HCT116 (cell line): Measurements from ENCODE around the gene MAPK8. TPM values are rescaled to one million over a fixed set of nuclear protein-coding genes. Genes with fewer than 3 reads are reported as not detected.

Experiments used
- ATAC-seq: fragments of 200-7000 bp; cut with Tn5 transposase; 2 replicates; pipeline ENCODE4 v1.9.1; 2020; ENCODE audit warnings: mild to moderate bottlenecking, moderate library complexity
- BruUV-seq: library from RNA; stranded (reverse); fragments of 400-500 nt; replicated peaks from 2 replicates; lab custom pipeline; 2021; lab: Mats Ljungman, UMichigan
- CTCF ChIA-PET: fragments of 300-600 bp; sonication (Branson Sonifier 250); formaldehyde crosslinking; loops from one replicate; lab custom pipeline; 2021; ENCODE audit warnings: antibody characterized with exemption; lab: Charles Lee
- POLR2A ChIA-PET: fragments of 300-600, 350-600 bp; sonication (Branson Sonifier 250); formaldehyde crosslinking; loops from one replicate; lab custom pipeline; 2021; ENCODE audit warnings: antibody characterized with exemption; lab: Charles Lee
- RAD21 ChIA-PET, 2 experiments: fragments of 300-600 bp; sonication (Branson Sonifier 250); formaldehyde crosslinking; loops; one replicate each; lab custom pipeline; 2023; ENCODE audit warnings: low total read pairs in 2 of 2; ENCODE audit not compliant: uncharacterized antibody in 2 of 2, unreplicated experiment in 2 of 2, low non-redundant PET in 1 of 2; lab: Charles Lee
- DNase-seq: peaks from one replicate; pipeline ENCODE4 v3.0.0-alpha.2; 2010; ENCODE audit warnings: low read depth, low spot score
- H2AFZ ChIP-seq: fragments of 200-600 bp; shearing (Covaris generic), sonication (generic); 2 replicates; pipeline ENCODE4 v1.6.1; 2017; ENCODE audit warnings: low read depth, mixed run types, mixed read lengths, antibody characterized with exemption, low read length; ENCODE audit not compliant: poor library complexity, severe bottlenecking
- H3K27ac ChIP-seq: 2 replicates; pipeline ENCODE4 v1.5.1; 2012; ENCODE audit warnings: low read depth, low read length
- H3K27me3 ChIP-seq: fragments of 200-600 bp; sonication (generic); 2 replicates; pipeline ENCODE4 v1.6.1; 2016; ENCODE audit warnings: mixed run types, low read length, mixed read lengths; ENCODE audit not compliant: insufficient read depth
- H3K36me3 ChIP-seq, 2 experiments: fragments of 200-500 bp in 1 of 2; fragments of 200-600 bp in 1 of 2; sonication (Bioruptor generic) in 1 of 2; sonication (generic) in 1 of 2; 2 replicates each; pipeline versions ENCODE4 v1.5.1 to v1.6.1; 2014 to 2016; ENCODE audit warnings: low read length in 2 of 2, inconsistent platforms in 1 of 2, mixed read lengths in 1 of 2, mixed run types in 1 of 2; ENCODE audit not compliant: insufficient read depth in 2 of 2, control insufficient read depth in 1 of 2
- H3K4me1 ChIP-seq, 2 experiments: fragments of 200-600 bp in 1 of 2; sonication (generic) in 1 of 2; 2 replicates each; pipeline versions ENCODE4 v1.5.1 to v1.6.1; 2012 to 2017; ENCODE audit warnings: low read length in 2 of 2, inconsistent platforms in 1 of 2, mild to moderate bottlenecking in 1 of 2, mixed read lengths in 1 of 2, mixed run types in 1 of 2, moderate library complexity in 1 of 2; ENCODE audit not compliant: insufficient read depth in 2 of 2, control insufficient read depth in 1 of 2
- H3K4me2 ChIP-seq: fragments of 200-600 bp; sonication (generic); 2 replicates; pipeline ENCODE4 v1.6.1; 2017; ENCODE audit warnings: mixed run types, low read length, mixed read lengths
- H3K4me3 ChIP-seq, 2 experiments: fragments of 200-600 bp in 1 of 2; sonication (generic) in 1 of 2; replicated peaks in 1 of 2; 2 replicates each; pipeline ENCODE4 v1.5.1; 2011 to 2016; ENCODE audit warnings: low read length in 2 of 2, control low read depth in 1 of 2, low read depth in 1 of 2, mild to moderate bottlenecking in 1 of 2, mixed read lengths in 1 of 2, mixed run types in 1 of 2
- H3K79me2 ChIP-seq: fragments of 200-600 bp; sonication (generic); 2 replicates; pipeline ENCODE4 v1.6.1; 2017; ENCODE audit warnings: mild to moderate bottlenecking, mixed run types, low read length, moderate library complexity, mixed read lengths; ENCODE audit not compliant: insufficient read depth
- H3K9ac ChIP-seq: fragments of 200-600 bp; sonication (generic); 2 replicates; pipeline ENCODE4 v1.6.1; 2016; ENCODE audit warnings: low read length, mixed read lengths
- H3K9me2 ChIP-seq: fragments of 200-600 bp; sonication (generic), shearing (Covaris generic); 2 replicates; pipeline ENCODE4 v1.6.1; 2017; ENCODE audit warnings: mixed run types, mild to moderate bottlenecking, moderate library complexity; ENCODE audit not compliant: insufficient read depth
- H3K9me3 ChIP-seq, 2 experiments: fragments of 200-500 bp in 1 of 2; fragments of 200-600 bp in 1 of 2; sonication (Bioruptor generic) in 1 of 2; sonication (generic) in 1 of 2; 2 replicates each; pipeline ENCODE4 v1.6.1; 2014 to 2017; ENCODE audit warnings: low read length in 2 of 2, mixed read lengths in 2 of 2, inconsistent platforms in 1 of 2, low read depth in 1 of 2, mild to moderate bottlenecking in 1 of 2, mixed run types in 1 of 2, moderate library complexity in 1 of 2; ENCODE audit not compliant: control insufficient read depth in 1 of 2, insufficient read depth in 1 of 2
- H4K20me1 ChIP-seq: fragments of 200-600 bp; sonication (generic), shearing (Covaris generic); 2 replicates; pipeline ENCODE4 v1.6.1; 2017; ENCODE audit warnings: mixed run types, mild to moderate bottlenecking, moderate library complexity; ENCODE audit not compliant: insufficient read depth
- CBX3 ChIP-seq: IDR thresholded peaks from 2 replicates; pipeline ENCODE4 v1.6.1; 2012; ENCODE audit warnings: low read depth
- CEBPB ChIP-seq: IDR thresholded peaks from 2 replicates; pipeline ENCODE4 v1.6.1; 2012; ENCODE audit warnings: low read depth
- EGR1 ChIP-seq: IDR thresholded peaks from 2 replicates; pipeline ENCODE4 v1.6.1; 2012; ENCODE audit warnings: low read depth
- POLR2AphosphoS5 ChIP-seq: IDR thresholded peaks from 2 replicates; pipeline ENCODE4 v1.6.1; 2011; ENCODE audit warnings: mild to moderate bottlenecking, low read depth, low read length, moderate library complexity
- RAD21 ChIP-seq: IDR thresholded peaks from 2 replicates; pipeline ENCODE4 v1.6.1; 2012; ENCODE audit warnings: low read depth, mild to moderate bottlenecking
- SRF ChIP-seq: IDR thresholded peaks from 2 replicates; pipeline ENCODE4 v1.6.1; 2012; ENCODE audit warnings: low read depth
- TCF7L2 ChIP-seq: IDR thresholded peaks from 2 replicates; pipeline ENCODE4 v1.7.0; 2011; ENCODE audit warnings: borderline replicate concordance, inconsistent platforms; ENCODE audit not compliant: insufficient read depth, insufficient read length; ENCODE audit errors: extremely low read depth
- ZFX ChIP-seq: fragments of 450-650 bp; IDR thresholded peaks from 2 replicates; pipeline ENCODE4 v1.6.1; 2017
- intact Hi-C: fragments of 100-400 bp; cut with micrococcal nuclease; formaldehyde crosslinking; loops from 2 replicates; pipeline ENCODE4 v1.10.0; 2022
- total RNA-seq: library from RNA; stranded (reverse); gene quantifications from one replicate; pipeline ENCODE4 v1.2.1, GENCODE V29; 2021; ENCODE audit not compliant: unreplicated experiment
- TF ChIP-seq, protein P1 (sequence below): IDR thresholded peaks from 2 replicates; pipeline ENCODE4 v1.6.1; 2011; ENCODE audit warnings: mild to moderate bottlenecking, low read length, moderate library complexity; ENCODE audit not compliant: insufficient replicate concordance; ENCODE audit errors: extremely low read depth

Gene MAPK8
- total RNA-seq, 1 experiment from 2014 or later = 71.0 TPM

- DNase-seq (no peak), ATAC-seq (no peak)
- intact Hi-C loops = no loop called here
- H3K4me1 ChIP-seq = no peaks in the 10 kb centered on the region
- peaks cover 0 to 4% of the 10 kb centered on the region in 2 experiments; a peak in 1 of 4 replicates for H3K9me3 ChIP-seq
- H3K9me2 ChIP-seq = no peaks in the 10 kb centered on the region
- no peaks in the 10 kb centered on the region for H3K36me3 ChIP-seq
- TF ChIP-seq SRF = no peak
- TF ChIP-seq ZFX = no peak
- TF ChIP-seq, protein P1, sequence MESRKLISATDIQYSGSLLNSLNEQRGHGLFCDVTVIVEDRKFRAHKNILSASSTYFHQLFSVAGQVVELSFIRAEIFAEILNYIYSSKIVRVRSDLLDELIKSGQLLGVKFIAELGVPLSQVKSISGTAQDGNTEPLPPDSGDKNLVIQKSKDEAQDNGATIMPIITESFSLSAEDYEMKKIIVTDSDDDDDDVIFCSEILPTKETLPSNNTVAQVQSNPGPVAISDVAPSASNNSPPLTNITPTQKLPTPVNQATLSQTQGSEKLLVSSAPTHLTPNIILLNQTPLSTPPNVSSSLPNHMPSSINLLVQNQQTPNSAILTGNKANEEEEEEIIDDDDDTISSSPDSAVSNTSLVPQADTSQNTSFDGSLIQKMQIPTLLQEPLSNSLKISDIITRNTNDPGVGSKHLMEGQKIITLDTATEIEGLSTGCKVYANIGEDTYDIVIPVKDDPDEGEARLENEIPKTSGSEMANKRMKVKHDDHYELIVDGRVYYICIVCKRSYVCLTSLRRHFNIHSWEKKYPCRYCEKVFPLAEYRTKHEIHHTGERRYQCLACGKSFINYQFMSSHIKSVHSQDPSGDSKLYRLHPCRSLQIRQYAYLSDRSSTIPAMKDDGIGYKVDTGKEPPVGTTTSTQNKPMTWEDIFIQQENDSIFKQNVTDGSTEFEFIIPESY = no peak
- no peak for TF ChIP-seq RAD21
- no peak for TF ChIP-seq CEBPB
- no peak for TF ChIP-seq EGR1
- TF ChIP-seq POLR2AphosphoS5 = no peak
- no peak overlapping the region for H3K27ac ChIP-seq
- H4K20me1 ChIP-seq = no peaks in the 10 kb centered on the region
- H3K9ac ChIP-seq = no peak overlapping the region
- ChIA-PET RAD21 (no interaction called here), CTCF (no interaction called here), POLR2A (no interaction called here)
- no TSS peak for BruUV-seq
- H3K79me2 ChIP-seq = no peaks in the 10 kb centered on the region
- H2AFZ ChIP-seq = no peak overlapping the region
- H3K27me3 ChIP-seq = no peaks in the 10 kb centered on the region
- H3K4me3 ChIP-seq = no peak overlapping the region
- no peak overlapping the region for H3K4me2 ChIP-seq
Measured at GRCh38 chr10:48282829-48283228, 23.6 kb upstream of the MAPK8 start.

GRCh38 chr10:48284002-48284546 lies 22.4 kb upstream of the MAPK8 start:
- H4K20me1 ChIP-seq = no peaks in the 10 kb centered on the region
- H3K36me3 ChIP-seq = no peaks in the 10 kb centered on the region
- H3K27ac ChIP-seq = no peak overlapping the region
- no peaks in the 10 kb centered on the region for H3K4me1 ChIP-seq
- H3K4me3 ChIP-seq = no peak overlapping the region
- H3K9me2 ChIP-seq = no peaks in the 10 kb centered on the region
- no peak overlapping the region for H3K4me2 ChIP-seq
- TF ChIP-seq TCF7L2 (no peak), CBX3 (0 out of 2 replicates have a peak, but pooled peaks have one; percentile 33)
- no peak overlapping the region for H3K9ac ChIP-seq
- no TSS peak for BruUV-seq
- ATAC-seq (no peak), DNase-seq (no peak)
- H3K79me2 ChIP-seq = no peaks in the 10 kb centered on the region
- H3K27me3 ChIP-seq = no peaks in the 10 kb centered on the region
- peaks cover 0 to 4% of the 10 kb centered on the region in 2 experiments; a peak in 1 of 4 replicates for H3K9me3 ChIP-seq
- intact Hi-C loops = no loop called here
- ChIA-PET POLR2A (no interaction called here), CTCF (no interaction called here), RAD21 (no interaction called here)
- H2AFZ ChIP-seq = no peak overlapping the region
